Ammon's horn (tissue), 1 donor: Measurements from ENCODE around the gene HCN1.
A peak's percentile ranks its signal among the peaks of the same experiment; 100 is the strongest.

Experiments
- DNase-seq: peaks from one replicate; pipeline ENCODE4 v3.0.0-alpha.2; 2016; ENCODE audit warnings: low spot score

The HCN1 gene

DNA sequence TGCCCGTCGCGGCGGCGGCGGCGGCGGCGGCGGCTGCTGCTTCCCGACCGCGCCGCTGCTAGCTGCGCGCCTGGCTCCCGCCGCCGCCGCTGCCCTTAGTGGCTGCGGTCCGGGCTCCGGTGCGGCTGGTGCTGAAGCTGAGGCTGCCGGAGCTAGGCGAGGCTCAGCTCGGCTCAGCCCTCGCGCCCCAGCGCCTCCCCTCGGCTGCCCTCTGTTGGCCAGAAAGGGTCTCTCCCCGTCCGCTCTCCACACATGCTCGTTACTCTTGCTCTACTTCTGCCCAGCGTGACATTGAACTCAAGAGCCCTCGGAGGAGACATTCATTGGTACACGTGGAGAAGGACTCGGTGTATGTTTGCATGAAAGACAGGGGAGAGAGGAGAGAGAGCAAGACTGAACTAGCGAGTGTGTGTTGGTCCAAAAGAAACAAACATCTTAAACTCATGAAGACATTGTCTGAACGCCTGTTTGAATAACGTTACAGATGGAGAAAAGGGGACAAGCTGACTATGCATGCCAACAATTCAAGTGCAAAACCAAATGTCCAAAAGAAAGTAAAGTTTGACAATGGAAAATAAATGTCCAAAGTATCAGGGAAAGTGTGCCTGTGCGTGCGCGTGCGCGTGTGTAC is at the start of gene HCN1:
Gene HCN1 (minus strand): TSS at position 175 of the 631 bp plus-strand sequence.
- peak; percentile 90 for DNase-seq

DNA sequence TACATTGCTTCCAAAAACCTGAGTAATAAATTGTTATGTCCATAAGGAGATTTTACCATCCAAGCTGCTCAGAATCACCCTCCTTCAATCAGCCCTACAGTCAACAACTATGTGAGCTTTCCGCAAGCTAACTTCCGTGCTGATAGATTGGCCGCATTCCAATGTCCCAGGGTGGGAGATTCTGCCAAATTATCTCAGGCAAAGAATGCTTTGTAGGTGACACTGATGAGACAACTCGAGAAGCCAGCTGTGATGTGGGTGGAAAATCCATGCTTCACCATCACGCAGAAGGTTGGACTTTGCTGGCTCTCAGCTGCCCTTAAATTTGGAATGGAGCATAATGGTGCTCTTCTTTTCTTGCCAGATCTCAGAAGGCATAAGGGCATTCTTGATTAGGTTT is 44.9 kb upstream of the HCN1 start:
- DNase-seq, result peak; percentile 5

GRCh38 chr5:45737153-45737552 is 41.0 kb upstream of the HCN1 start:
- DNase-seq, result no peak

- DNase-seq, result no peak
These were observed 29.4 kb upstream of the HCN1 start for GRCh38 chr5:45725537-45725936.

- no peak for DNase-seq
These were observed 1.0 kb upstream of the HCN1 start for GRCh38 chr5:45697201-45697600.

DNA sequence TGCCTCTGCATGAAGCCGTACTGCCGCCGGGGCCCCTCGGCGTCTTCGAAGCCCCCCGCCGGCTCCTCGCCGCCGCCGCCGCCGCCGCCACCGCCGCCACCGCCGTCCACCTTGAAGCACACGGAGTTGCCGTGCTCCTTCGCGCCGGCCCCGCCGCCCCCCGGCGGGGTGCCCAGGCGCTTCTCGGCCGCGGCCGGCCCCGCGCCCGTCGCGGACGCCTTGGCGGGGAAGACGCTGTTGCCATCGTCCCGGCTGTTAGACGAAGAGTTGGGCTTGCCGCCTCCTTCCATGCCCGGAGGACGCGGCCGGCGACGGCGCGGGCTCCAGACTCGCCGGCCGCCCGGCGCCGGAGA is 400 bp downstream of the HCN1 start:
- DNase-seq, result no peak

DNA sequence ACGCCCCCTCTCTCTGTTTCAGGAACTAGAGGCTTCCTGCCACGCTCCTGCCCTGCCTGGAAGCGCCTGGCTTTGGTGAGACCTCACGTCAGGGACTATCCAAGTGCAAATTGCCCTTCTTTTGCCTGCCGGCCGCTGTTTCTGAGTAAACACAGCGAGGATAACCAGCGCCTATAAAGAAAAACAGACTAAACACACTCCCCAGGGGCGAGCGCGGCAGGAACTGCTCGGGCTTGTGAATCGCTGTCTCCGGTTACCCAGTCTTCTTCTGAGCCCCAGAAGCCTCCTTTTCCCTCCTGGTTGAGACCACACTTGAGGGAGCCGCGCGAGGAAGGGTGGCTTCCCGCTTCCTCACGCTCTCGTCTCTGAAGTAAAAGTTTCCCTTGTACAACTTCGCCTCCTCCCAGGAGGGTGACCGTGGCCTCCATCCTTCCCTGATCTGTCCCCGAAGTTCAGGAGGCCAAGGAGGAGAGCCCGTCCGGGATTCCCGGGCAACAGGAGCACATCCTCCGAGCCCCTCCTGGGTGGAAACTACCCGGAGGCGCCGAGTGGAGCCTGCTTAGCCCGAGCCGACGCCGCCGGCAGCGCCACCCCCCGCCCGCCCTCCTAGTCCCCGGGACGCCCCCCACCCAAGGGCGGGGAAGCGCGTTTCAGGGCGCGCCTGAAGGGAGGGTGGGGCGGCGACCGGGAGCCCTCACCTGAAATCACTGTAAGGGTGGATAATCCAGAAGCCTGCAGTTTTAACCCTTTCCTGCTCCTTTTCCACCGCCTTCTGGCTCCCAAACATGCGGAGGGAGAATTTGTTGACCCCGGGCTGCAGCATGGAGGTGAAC is 993 bp downstream of the HCN1 start:
- peak; percentile 23 for DNase-seq

- peak; percentile 9 for DNase-seq
These were observed 1.8 kb downstream of the HCN1 start for GRCh38 chr5:45694255-45694814.

- DNase-seq, result no peak
These were observed 3.7 kb downstream of the HCN1 start for GRCh38 chr5:45692481-45692880.

DNA sequence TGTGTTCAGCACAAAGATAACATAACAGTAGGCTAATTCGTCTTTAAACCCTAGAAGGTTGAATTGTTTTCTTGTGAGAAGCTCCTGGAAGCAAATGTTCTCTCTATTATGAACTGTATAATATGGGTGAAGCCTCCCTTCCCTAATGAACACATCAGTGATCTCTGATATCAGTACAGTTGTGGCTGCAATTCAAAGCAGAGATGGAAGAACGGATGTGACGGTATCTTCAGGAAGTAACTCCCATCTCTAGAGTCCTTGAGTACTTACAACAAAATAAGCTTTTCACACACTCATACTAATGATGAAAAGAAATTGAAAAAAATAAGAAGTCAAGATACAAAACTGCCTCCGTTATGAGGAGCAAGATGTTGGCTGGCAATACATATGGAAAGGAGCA is 4.5 kb downstream of the HCN1 start:
- DNase-seq, result peak; percentile 11

DNA sequence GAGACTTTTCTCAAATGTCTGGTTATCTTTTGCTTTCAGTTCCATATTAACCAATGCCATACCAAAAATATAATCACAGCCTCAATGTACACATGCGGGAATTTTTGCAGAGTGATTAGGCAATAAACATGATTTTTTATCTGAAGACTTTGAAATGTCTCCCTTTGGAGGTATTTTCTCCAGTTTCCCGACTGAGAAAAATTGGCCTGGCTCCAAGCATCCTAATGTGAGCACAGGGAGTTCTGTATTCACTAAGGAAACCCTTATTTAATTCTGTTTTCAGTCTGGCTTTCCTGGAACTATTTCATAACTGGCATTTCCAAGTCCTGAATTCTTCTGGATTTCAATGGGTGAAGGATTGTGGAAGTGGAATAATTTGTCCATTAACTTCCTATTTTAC is 8.5 kb downstream of the HCN1 start:
- no peak for DNase-seq

DNA sequence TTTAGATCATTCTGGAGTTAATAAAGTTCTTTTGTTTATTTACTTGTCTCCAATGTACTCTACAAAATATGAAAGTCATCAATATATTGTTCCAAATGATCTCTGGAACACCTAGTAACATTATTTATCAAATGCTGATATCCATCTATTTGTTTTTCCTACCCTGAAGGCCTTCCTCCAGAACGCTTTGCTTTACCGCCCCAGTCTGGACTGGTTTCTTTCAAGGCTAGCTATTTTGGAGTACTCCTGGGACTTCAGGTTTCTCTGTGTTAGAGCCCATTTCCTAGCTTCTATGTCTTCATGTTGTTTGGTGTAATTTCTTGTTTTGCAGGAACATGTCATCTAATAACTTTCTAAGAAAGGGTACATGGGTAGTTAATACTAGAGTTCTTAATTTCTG is 9.6 kb downstream of the HCN1 start:
- no peak for DNase-seq

GRCh38 chr5:45684118-45684517 is 12.1 kb downstream of the HCN1 start:
- DNase-seq, result no peak

- no peak for DNase-seq
These were observed 15.2 kb downstream of the HCN1 start for GRCh38 chr5:45680950-45681349.

DNA sequence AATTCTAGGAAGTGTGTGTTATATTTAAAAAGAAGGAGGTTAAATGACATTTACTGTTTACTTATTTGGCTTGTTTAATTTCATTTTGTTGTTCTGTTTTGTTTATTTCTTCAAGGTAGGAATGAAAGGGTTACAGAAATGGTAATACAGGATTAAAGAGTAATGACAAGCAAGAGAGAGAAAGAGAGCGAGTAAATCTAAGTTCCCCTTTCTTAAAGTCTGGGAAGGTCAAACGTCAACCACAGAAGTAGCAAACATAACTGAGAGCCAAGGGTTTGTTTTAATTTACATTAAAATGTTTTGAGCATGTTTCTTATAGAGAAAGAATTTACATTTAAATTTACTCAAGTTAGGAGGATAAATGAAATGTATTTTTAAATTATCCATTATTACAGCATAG is 18.7 kb downstream of the HCN1 start:
- no peak for DNase-seq

DNA sequence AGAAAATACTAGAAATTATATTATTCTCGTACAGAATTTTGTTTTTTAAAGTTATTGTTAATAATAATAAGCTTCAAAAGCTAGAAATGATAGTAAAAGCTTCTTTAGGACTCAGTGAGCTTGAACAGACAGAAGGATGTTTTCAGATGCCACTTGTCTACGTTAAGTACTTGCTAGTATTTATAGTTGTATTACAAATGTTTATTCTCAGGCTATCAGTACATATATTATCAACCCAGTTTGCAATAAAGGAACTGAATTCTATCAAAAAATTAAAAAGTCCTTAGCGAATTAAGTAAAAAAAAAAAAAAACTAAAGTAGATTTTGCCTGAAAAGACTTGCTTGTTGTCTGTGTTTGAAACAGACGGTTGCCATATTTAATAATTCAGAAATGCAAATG is 23.9 kb downstream of the HCN1 start:
- DNase-seq, result no peak

- DNase-seq, result no peak
These were observed 47.4 kb downstream of the HCN1 start for GRCh38 chr5:45648744-45649143.

GRCh38 chr5:45643056-45643455 is 53.1 kb downstream of the HCN1 start:
- no peak for DNase-seq

GRCh38 chr5:45642370-45642769 is 53.8 kb downstream of the HCN1 start:
- peak; percentile 24 for DNase-seq

DNA sequence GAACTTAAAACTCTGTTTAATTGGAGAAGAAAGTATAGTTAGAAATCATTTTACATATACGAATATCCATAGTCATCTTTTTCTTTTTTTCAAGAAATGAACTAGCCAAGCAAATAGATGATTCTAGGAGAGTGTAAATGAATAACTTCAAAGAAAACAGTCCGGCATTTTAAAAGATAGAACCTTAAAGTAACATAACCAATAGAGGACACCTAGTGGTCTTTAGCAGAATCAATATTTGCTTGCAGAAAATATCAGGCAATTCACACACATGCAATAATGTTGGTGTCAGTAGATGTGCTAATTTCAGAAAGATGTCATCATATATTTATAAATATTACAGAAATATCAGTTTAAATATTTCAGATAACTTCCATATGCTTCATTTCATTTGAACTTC is 57.1 kb downstream of the HCN1 start:
- no peak for DNase-seq

- DNase-seq, result no peak
These were observed 69.0 kb downstream of the HCN1 start for GRCh38 chr5:45627076-45627656.

DNA sequence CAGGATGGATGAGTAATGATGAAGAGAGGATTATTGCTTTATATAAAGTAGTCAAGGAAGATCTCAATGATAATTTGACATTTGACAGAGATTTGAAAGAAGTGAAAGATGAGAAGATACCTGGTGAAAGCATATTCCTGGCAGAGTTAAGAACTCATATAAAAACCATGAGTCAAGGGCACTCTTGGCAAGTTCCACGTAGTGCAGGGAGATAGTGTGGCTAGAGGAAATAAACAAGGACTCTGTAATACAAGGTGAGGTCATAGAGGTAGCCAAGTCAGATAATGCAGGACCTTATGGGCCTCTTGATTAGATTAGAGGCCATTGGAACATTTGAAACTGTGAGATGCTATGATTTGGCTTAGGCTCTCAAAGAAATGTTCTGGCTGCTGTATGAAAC is 72.3 kb downstream of the HCN1 start:
- no peak for DNase-seq

GRCh38 chr5:45622365-45622764 is 73.8 kb downstream of the HCN1 start:
- no peak for DNase-seq
